Skin epidermis (tissue), 12 donors: ENCODE results near the gene WWOX.

Experiments
- H3K27ac ChIP-seq, 21 experiments: fragments of 200-600 bp; sonication (generic) in 11 of 21; one replicate each; pipeline ENCODE4 v1.5.0; 2020; ENCODE audit warnings: mild to moderate bottlenecking in 3 of 21, inconsistent platforms in 2 of 21, moderate library complexity in 2 of 21
- H3K4me3 ChIP-seq, 7 experiments: fragments of 200-600 bp; sonication (generic) in 2 of 7; one replicate each; pipeline ENCODE4 v1.5.0; 2020; ENCODE audit warnings: inconsistent platforms in 2 of 7, mild to moderate bottlenecking in 2 of 7, moderate library complexity in 1 of 7

Gene WWOX

DNA sequence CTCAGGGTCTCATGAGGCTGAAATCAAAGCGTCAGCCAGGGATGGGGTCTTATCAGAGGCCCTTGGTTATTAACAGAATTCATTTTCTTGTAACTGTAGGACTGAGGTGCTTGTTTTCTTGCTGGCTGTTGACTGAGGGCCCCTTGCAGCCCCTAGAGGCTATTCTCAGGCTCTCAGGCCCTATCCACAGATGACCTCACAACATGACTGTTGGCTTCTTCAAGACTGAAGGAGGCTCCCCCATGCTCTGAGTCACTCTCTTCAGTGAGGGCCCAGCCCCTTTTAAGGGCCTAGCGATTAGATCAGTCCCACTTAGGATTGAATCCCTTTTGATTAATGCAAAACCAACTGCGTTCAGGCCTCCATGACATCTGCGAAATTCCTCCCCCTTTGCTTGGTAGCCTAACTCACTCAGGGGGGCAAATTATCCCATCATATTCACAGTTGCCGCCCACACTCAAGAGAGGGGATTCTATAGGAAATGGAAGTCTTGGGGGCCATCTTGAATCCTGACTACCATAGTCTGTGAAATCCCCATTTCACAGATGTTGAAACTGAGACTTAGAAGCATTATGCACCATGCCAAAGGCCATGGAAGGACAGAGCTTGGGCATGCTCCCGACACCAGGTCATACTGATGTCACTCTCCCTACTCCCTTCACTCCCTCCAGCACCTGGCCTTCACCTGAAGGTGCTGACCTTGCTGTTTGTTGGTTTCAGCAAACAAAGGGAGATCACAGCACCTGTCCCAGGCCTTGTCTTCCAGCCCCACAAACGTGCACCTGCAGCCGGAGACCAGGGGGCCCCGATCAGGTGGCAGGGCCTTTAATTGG, 908.8 kb downstream of the WWOX start:
- no peak overlapping the region for H3K4me3 ChIP-seq
- peak overlapping the region in 5 of 21 experiments; percentile 18 to 44 (median 25) for H3K27ac ChIP-seq

DNA sequence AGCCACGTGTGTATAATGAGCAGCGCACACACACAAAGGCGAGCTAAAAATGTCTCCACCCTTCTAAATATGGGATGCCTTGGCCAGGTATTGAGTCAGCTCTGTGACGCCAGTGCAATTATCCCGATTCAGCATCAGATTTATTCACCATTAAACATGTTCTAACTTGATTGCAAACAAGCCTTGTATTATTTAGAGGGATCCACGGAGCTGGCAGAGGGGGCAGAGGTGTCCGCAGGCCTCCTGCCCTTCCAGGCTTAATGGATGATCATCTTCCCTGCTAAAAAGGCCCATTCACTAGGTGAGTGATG, 909.4 kb downstream of the WWOX start:
- Histone ChIP-seq H3K4me3 (no peak overlapping the region), H3K27ac (peak overlapping the region in 3 of 21 experiments; percentile 25 to 44 (median 25))

DNA sequence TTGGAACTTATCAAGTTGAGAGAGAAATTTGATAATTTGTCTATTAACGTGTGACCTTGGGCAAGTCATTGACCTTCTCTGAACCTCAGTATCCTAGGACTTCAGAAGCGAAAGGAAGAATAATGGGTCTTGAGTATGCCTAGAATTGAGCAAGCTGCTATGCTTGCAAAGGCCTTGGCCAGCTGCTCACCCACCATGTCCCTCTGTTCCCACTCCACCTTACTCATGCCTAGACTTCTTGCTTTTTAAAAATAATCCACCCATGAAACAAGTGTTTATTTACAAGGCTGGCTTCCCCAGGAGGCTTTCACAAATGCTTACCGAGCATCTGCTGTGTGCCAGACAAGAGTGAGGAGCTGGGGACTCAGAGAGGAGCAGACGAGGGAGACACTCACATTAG, 910.4 kb downstream of the WWOX start:
- Histone ChIP-seq H3K4me3 (no peak overlapping the region), H3K27ac (no peak overlapping the region)

DNA sequence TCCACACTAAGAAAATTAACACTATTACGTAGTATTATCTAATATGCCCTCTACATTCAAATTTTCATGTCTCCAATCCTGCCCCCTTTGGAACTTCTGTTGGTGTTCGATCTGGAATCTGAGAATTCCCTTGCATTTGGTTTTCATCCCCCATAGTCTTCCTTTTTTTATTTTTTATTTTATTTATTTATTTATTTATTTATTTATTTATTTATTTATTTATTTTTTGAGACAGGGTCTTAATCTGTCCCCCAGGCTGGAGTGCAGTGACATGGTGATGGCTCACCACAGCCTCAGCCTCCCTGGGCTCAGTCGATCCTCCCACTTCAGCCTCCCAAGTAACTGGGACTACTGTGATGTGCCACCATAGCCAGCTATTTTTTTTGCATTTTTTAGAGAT, 911.8 kb downstream of the WWOX start:
- Histone ChIP-seq H3K4me3 (no peak overlapping the region), H3K27ac (no peak overlapping the region)

DNA sequence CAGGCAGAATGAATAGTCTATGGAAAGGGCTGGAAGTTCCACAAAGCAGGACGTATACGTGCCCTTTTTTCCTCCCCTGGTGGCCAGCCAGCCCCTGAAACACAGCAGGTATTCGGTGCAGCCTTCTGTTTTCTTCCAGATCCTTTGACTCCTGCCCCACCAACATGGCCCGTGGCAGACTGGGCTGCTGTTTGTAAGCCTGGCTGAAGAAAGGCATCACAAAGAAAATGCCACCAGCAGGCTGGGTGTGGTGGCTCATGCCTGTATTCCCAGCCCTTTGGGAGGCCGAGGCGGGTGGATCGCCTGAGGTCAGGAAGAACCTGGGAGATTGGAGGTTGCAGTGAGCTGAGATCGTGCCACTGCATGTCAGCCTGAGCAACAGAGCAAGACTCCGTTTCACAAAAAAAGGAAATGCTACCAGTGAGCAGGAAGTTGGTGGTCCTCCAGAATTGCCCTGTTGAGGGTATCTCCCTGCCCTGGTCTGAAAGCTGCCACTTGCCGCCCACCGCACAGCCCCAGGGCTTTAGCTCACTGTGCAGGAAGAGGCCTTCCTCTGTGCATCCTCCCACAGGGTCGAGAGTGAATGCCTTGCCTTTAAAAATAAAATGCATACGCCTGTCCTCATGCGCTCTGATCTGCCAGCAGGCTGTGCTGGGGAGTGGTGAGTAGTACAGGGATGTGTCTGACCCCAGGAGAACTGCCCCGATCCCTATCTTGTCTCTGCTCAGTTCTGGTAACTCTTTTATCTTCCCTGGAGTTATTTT, 913.4 kb downstream of the WWOX start:
- Histone ChIP-seq H3K27ac (peak overlapping the region in 3 of 21 experiments; percentile 27 to 40 (median 39)), H3K4me3 (no peak overlapping the region)

DNA sequence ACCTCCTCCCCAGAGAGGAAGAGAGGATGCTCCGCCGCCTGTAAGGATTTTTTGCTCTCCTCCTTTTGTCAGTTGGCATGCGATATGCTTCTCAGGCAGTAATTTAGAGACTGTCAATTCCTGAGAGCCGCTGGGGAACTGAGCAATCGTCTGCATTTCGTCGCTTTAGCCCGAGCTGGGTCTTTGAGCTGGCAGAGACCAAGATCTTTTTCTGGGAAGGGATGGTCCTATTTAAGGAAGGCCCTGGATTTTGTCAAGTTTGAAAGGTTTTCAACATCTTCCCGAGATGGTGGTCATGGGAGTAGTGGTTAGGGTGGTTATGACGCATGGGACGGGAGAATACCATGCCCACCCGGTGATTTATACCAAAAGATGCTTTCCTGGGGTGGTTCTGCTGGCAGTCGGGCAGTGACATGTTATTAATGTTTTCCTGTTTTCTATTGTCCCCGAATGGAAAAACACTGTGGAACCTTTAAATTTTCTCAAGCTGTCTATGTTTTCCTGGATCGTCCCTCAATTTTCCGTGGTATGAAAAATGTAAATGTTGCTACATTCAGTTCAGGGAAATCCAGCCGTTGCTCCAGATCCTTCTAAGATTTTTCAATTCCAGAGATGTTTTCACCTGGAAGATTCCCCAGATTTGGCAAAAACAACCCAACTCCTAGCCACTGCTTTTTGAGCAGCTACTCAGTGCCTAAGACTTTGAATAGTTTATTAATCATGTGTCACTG, 914.6 kb downstream of the WWOX start:
- Histone ChIP-seq H3K27ac (peak overlapping the region in 2 of 21 experiments; percentile 39 to 51), H3K4me3 (no peak overlapping the region)

DNA sequence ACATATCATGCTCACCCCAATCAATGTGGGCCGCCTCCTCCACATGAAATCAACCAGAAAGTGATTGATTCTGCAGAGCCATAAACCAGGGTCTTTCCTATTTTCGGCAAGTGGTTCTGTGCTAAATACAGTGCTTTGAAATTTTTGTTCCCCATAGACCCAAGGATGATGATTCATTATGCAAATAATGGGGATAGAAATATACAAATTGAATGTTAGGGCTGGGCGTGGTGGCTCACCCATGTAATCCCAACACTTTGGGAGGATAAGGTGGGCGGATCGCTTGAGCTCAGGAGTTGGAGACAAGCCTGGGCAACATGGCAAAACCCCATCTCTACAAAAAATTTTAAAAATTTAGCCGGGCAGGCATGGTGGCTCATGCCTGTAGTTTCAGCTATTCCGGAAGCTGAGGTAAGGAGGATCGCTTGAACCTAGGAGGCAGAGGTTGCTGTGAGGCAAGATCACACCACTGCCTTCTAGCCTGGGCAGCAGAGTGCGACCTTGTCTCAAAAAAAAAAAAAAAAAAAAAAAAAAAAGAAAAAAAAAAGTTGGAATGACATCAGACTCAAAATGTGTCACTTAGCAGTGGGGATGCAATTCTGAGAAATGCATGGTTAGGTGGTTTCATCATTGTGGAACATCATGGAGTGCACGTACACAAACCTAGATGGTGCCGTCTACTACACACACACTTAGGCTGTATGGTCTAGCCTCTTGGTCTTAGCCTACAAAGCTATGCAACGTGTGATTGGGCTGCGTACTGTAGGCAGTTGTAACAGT, 919.4 kb downstream of the WWOX start:
- H3K4me3 ChIP-seq, result no peak overlapping the region
- no peak overlapping the region for H3K27ac ChIP-seq

DNA sequence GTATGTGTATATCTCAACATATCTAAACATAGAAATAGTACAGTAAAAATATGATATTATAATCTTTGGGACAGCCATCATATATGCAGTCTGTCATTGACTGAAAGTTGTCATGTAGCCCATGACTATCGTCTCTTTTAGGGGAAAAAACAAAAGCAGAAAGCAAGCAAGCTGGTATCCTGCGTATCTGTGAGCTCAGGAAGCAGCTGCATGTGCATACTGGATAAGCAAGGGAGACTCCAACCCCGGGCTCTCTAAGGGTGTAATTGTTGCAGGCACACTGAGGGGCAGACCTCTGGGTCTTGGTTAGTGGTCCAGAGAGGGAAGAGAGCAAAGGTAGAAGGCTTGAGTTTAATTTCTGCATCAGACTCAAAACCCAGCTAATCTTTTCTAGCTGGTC, 920.0 kb downstream of the WWOX start:
- Histone ChIP-seq H3K4me3 (no peak overlapping the region), H3K27ac (no peak overlapping the region)

DNA sequence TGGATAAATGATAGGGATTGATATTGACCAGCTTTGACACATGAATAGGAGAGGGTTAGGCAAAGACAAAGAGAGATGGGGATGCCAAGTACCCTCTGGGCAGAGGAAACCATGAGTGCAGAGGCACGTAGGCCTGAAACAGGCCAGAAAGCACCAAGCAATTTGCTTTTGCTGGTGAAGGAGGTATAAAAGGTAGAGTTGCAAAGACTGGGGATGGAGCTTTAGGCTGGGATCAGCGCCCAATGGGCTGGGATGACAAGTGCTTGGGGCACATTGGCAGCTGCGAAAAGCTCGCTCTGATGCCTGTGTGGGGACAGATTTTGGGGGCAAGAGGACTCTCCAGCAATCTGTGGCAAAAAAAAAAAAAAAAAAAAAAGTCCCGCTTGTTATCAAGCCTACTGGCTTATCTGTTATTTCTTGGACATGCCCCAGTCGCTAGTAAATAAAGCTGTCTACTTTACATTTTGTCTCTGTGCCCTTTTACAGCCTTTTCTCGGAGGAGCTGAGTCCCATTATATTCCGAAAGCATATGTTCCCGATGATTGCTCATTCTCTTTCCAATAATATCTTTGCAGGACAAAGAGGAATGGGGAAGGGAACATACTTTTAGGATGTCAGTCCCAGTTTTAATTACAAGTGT, 922.7 kb downstream of the WWOX start:
- no peak overlapping the region for H3K27ac ChIP-seq
- H3K4me3 ChIP-seq, result no peak overlapping the region

DNA sequence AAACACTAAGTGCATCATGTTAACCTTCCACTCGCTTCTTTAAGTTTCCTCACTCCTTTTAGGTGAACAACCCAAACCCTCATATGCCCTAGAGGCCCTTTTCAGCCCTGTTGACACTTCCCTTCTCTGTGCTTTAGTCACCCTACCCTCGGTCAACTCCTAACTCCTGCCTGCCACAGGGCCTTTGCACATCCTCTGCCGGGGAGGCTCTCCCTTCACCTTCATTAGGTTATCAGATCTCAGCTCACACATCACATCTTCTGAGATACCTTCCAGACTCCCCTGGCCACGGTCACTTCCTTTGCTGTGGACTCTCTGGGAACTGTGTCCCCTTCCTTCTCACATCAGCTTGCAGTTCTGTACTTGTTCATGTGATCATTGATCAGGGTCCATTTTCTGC, 926.7 kb downstream of the WWOX start:
- no peak overlapping the region for H3K27ac ChIP-seq
- H3K4me3 ChIP-seq, result no peak overlapping the region

DNA sequence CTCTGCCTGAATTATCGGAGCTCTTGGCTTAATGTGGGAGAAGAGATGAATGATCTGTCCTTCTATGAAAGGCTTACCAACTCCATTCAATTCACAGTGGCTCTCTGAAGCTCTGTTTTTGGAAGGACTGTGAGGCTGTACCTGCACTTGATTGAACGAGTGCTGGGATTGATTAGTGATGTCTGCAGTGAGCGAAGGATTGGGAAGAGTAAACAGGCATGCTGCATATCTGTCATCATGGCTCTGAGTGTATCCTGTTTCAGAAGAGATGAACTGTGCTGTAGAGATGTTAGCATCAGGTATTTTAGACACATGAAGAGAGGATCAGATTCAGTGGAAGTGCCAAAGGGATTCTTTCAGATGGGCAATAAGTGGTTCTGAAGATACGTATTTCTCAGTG, 937.1 kb downstream of the WWOX start:
- H3K4me3 ChIP-seq, result no peak overlapping the region
- H3K27ac ChIP-seq, result no peak overlapping the region

DNA sequence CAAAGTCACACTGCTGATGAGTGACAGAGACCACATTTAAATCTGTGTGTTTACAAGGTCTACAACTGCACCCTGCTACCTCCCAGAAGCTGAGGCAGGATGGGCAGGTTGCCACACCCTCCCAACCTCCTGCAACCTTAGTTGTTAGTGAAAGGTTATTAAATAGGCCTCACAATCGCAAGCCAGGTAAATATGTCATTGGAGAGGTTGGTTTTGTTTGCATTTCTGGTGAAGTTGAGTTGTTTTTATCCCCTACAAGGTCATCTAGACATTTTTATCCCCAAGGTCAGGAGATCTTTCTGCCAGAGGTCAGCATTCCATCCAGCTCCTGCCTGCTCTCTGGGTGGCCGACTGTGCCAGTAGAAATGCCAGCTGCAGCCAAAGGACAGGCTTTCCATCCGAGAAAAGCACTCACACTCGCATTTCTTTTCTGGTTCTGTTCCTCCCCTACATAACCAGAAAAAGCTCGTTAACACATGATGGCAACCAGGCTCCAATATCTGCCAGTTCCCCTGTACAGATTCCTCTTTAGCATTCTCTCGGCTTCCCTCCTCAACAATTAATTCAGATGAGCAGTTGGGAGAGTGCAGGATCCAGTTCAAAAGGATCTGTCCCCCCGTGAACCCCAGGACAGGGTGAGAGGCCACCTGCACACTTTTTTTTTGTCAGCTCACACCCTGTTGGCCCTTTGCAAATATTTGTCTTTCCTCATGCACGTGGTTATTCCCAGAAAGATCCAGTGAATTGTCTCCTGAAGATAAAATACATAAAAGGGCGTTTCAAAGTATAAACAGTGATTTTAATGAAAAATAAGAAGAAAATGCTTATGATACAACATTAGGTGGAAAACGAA, 938.3 kb downstream of the WWOX start:
- no peak overlapping the region for H3K27ac ChIP-seq
- no peak overlapping the region for H3K4me3 ChIP-seq

DNA sequence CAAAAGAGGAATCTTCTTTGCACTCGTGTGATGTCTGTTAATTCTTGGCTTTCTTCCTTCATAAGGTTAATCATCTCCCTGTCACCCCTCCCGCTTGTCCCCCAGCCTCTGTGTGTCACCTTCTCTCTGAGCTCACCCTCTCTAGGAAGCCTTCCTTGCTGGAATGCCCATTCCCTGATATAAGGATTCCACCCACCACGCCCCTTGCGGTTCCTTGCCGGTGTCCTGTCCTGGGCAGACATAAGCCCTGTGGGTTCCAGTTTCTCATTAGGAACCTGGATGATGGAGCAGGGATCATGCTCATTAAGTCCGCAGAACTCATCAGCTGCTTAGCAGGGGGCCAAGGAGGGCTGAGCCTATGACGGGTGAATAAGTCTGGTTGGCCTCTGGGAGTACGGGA, 941.8 kb downstream of the WWOX start:
- Histone ChIP-seq H3K27ac (no peak overlapping the region), H3K4me3 (no peak overlapping the region)

DNA sequence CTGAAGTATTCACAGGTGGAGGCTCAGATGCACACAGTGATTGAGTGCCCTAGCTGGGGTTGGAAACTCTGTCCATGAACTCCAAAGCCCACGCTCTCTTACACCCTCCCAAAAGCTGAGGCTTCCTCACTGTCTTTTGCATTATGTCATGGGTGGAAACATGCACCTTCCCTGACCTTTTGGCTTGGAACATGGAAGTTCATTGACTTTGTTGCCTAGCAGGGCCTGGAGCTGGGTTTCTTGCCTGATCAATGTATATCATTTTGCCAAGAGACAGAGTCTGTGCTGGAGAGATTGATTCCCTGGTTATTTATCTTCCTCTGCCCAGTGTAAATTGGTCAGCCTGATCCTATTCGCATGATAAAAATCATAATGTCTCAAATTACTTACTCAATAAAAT, 942.7 kb downstream of the WWOX start:
- Histone ChIP-seq H3K4me3 (no peak overlapping the region), H3K27ac (no peak overlapping the region)

DNA sequence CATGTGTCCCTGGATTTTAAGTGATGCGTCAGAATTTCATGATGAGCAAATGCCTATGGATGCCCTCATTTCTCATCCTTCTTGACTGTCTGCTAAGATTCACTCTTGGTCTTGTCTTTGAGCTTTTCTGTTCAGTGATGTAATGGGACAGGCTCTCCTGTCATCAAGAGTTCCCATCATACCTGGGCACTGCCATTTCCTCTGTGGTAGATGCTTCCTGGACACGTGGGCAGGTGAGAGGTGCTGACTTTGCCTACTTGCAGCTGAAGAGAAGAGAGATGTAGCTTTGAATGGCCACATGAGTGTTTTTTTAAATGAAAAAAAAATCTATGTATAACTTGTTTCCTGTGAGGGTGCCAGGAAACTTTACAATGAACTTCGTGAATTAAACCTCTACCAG, 943.4 kb downstream of the WWOX start:
- H3K27ac ChIP-seq, result no peak overlapping the region
- no peak overlapping the region for H3K4me3 ChIP-seq

DNA sequence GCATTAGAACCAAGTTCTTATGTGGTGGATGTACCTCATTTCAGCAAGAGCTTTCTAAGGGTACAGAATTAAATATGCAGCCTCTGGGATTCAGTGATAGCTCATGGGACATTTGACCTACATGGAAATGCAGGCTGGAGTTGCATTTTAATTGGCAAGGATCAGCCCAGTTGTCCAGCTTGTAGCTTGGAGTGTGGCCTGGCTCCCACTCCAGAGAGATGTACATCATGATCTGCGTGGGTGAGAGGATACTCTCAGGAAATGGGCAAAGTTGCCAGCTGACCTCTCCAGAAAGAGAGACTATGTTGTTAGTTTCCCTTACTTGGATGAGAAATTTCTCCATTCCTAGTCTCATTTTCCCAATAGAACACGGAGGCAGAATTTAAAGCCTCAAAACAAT, 945.7 kb downstream of the WWOX start:
- H3K27ac ChIP-seq, result no peak overlapping the region
- no peak overlapping the region for H3K4me3 ChIP-seq

DNA sequence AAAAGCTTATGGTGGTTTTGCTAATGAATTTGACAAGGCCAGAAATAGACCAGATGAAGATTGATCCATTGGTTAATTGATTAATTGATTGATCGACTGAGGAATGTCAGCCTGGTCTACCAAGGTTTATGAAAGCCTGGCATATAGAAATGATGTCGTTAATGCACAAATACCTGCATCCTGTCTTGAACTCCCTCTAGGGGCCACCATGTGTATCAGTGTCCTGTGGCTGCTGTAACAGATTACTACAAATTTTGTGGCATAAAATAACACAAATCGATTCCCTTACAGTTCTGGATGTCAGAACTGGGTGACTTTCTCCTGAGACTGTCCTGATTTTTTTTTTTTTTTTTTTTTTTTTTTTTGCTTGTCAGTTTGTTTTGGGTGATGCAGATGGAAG, 947.9 kb downstream of the WWOX start:
- H3K27ac ChIP-seq, result no peak overlapping the region
- no peak overlapping the region for H3K4me3 ChIP-seq

DNA sequence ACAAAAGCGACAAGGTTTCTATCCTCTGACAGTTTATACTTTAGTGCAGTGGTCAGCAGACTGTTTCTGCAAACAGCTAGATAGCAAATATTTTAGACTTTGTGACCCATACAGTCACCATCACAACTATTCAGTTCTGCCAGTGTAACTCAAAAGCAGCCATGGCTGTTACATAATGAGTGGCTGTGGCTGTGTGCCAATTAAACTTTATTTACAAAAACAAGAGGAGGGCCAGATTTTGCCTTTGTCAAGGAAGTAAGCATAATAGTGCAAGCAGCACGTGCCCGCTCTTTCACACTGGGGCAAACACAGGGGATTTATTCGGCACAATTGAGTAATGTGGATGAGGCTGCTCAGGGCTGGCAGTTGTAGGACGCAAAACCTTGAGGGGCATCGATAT, 949.6 kb downstream of the WWOX start:
- H3K4me3 ChIP-seq, result no peak overlapping the region
- H3K27ac ChIP-seq, result no peak overlapping the region

DNA sequence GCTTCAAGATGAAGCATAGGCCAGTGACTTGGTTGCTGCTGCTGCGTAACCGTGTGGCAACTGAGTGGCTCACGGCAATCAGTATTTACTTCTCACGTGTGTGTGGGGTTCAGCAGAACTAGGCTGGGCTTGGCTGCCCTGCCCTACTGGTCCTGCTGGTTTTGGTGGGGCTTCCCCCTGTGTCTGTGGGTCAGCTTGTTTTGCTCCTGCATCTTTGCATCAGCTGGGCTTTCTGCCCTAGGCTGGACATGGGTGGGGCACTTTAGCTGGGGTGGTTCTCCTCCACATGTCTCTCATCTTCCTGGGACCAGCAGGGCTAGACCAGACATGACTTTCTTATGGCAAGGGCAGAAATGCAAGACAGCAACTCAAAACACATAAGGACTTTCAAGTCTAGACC, 950.6 kb downstream of the WWOX start:
- Histone ChIP-seq H3K27ac (peak overlapping the region in 1 of 21 experiments; percentile 17), H3K4me3 (no peak overlapping the region)
